Stomach smooth muscle (tissue), 2 donors: ENCODE measurements around the gene TDRD10.

Experiments
- H3K27ac ChIP-seq: one replicate; pipeline ENCODE4 v1.7.0; 2013; ENCODE audit warnings: mild to moderate bottlenecking, low read length, inconsistent platforms
- H3K27me3 ChIP-seq, 2 donors: one replicate each; pipeline ENCODE4 v1.7.0; 2013; ENCODE audit warnings: low read length in 2 of 2; ENCODE audit not compliant: insufficient read depth in 2 of 2, control insufficient read depth in 1 of 2
- H3K36me3 ChIP-seq, 2 donors: one replicate each; pipeline ENCODE4 v1.7.0; 2013; ENCODE audit warnings: low read length in 2 of 2; ENCODE audit not compliant: control insufficient read depth in 2 of 2, insufficient read depth in 2 of 2
- H3K4me1 ChIP-seq: one replicate; pipeline ENCODE4 v1.7.0; 2013; ENCODE audit warnings: low read length; ENCODE audit not compliant: control insufficient read depth, insufficient read depth
- H3K4me3 ChIP-seq, 2 donors: one replicate each; pipeline ENCODE4 v1.7.0; 2013; ENCODE audit warnings: low read length in 2 of 2
- H3K9ac ChIP-seq, 2 donors: one replicate each; pipeline ENCODE4 v1.7.0; 2013; ENCODE audit warnings: low read length in 2 of 2, mild to moderate bottlenecking in 1 of 2
- H3K9me3 ChIP-seq, 2 donors: one replicate each; pipeline ENCODE4 v1.7.0; 2013; ENCODE audit warnings: low read length in 2 of 2; ENCODE audit not compliant: control insufficient read depth in 2 of 2
- donor health status: healthy.
- donor health status: Pancreatic carcinoma.

Gene TDRD10

DNA sequence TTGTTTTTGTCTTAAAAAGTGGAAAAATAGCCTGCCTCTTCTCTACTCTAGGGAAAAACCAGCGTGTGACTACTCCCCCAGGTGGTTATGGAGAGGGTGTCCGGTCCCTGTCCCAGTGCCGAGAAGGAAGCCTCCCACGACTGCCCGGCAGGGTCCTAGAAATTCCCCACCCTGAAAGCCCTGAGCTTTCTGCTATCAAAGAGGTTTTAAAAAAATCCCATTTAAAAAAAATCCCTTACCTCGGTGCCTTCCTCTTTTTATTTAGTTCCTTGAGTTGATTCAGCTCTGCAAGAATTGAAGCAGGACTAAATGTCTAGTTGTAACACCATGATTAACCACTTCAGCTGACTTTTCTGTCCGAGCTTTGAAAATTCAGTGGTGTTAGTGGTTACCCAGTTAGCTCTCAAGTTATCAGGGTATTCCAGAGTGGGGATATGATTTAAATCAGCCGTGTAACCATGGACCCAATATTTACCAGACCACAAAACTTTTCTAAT, 35.0 kb upstream of the TDRD10 start:
- H3K27ac ChIP-seq = no peak overlapping the region
- H3K9ac ChIP-seq = no peak overlapping the region
- peaks cover 0 to 24% of the 10 kb centered on the region in 2 donors for H3K36me3 ChIP-seq
- H3K27me3 ChIP-seq = no peaks in the 10 kb centered on the region
- H3K9me3 ChIP-seq = no peaks in the 10 kb centered on the region
- peaks cover 20% of the 10 kb centered on the region for H3K4me1 ChIP-seq
- H3K4me3 ChIP-seq = no peak overlapping the region

DNA sequence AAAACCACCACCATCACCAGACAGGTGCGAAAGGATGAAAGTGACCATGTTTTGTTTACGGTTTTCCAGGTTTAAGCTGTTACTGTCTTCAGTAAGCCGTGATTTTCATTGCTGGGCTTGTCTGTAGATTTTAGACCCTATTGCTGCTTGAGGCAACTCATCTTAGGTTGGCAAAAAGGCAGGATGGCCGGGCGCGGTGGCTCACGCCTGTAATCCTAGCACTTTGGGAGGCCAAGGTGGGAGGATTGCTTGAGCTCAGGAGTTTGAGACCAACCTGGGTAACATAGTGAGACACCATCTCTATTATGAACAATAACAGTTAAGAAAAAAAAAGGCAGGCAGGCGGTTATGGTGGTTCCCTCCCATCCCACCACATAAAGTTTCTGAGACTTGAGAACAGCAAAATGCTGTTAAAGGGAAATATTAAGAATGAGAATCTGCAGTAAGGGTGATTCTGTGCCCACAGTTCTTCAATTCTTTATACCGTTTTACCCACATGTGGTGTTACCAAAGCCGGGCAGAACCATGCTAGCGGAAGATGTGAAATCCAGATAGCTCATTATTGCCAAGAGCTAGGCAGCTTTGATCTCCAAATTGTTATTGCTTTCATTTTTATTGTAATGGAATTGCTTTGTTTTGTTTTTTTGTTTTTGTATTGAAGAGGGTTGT, 34.5 kb upstream of the TDRD10 start:
- H3K27me3 ChIP-seq = no peaks in the 10 kb centered on the region
- no peak overlapping the region for H3K9ac ChIP-seq
- no peak overlapping the region for H3K4me3 ChIP-seq
- H3K27ac ChIP-seq = no peak overlapping the region
- H3K9me3 ChIP-seq = no peaks in the 10 kb centered on the region
- peaks cover 0 to 24% of the 10 kb centered on the region in 2 donors for H3K36me3 ChIP-seq
- H3K4me1 ChIP-seq = peaks cover 20% of the 10 kb centered on the region

DNA sequence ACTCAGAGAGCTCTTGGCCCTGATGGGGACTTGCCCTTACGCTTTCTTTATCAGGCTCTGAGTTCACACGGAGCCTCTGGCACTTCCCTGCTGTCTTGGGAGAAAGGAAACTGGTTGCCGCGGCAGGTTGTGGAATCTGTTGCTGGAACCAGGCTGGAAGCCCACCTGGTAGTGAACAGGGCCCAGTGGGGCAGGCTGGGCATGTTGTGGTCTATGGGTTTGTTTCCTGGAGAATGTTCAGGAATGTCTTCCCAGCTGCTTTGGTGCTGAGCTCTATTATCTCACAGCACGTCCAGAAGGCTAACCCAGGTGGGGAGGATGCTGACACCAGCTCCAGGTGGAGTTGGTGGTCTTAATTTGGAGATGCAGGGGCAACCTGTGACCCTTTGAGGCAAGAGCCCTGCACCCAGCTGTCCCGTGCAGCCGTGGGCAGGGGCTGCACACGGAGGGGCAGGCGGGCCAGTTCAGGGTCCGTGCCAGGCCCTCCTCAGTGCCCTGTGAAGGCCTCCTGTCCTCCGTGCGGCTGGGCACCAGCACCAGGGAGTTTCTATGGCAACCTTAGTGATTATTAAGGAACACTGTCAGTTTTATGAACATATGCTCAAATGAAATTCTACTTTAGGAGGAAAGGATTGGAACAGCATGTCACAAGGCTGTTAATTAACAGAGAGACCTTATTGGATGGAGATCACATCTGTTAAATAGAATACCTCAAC, 33.3 kb upstream of the TDRD10 start:
- no peak overlapping the region for H3K27ac ChIP-seq
- H3K4me1 ChIP-seq = peaks cover 13% of the 10 kb centered on the region
- peaks cover 0 to 20% of the 10 kb centered on the region in 2 donors for H3K36me3 ChIP-seq
- no peaks in the 10 kb centered on the region for H3K9me3 ChIP-seq
- no peaks in the 10 kb centered on the region for H3K27me3 ChIP-seq
- H3K9ac ChIP-seq = peak overlapping the region in 1 of 2 donors; percentile 13
- H3K4me3 ChIP-seq = no peak overlapping the region

DNA sequence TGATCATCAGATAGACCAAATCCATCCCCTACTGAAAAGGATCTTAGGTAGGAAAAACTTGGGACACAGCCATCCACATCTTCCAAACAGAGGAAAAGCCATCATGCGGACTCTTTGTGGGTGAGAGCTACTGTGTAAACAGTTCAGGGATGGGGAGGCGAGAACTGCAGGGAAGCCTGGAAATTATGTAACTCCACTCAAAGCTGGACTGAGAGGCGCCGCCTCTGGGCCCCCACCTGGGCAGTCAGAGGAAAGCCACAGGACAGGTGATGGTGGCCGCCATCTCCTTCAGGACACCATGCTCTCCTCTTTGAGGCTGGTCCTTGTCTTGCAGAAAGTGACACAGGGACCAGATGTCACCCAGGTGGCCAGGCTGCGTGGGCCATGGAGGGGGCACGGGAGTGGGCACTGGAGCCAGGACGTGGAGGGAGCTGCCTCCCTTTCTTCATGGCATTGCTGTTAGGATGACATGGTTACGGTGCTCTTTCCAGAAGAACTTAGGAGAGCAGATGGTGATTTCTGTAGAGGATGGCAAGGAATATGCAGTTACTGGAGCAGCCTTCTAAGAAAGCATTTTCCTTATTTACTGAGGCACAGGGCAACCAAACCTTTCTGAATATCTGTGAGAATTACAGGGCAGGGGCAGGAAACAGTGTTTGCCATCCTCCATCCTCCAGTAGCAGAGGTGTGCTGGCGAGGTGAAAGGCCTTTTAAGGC, 32.0 kb upstream of the TDRD10 start:
- H3K36me3 ChIP-seq = peaks cover 0 to 20% of the 10 kb centered on the region in 2 donors
- H3K27me3 ChIP-seq = no peaks in the 10 kb centered on the region
- no peak overlapping the region for H3K27ac ChIP-seq
- no peak overlapping the region for H3K9ac ChIP-seq
- no peak overlapping the region for H3K4me3 ChIP-seq
- H3K9me3 ChIP-seq = no peaks in the 10 kb centered on the region
- peaks cover 11% of the 10 kb centered on the region for H3K4me1 ChIP-seq

DNA sequence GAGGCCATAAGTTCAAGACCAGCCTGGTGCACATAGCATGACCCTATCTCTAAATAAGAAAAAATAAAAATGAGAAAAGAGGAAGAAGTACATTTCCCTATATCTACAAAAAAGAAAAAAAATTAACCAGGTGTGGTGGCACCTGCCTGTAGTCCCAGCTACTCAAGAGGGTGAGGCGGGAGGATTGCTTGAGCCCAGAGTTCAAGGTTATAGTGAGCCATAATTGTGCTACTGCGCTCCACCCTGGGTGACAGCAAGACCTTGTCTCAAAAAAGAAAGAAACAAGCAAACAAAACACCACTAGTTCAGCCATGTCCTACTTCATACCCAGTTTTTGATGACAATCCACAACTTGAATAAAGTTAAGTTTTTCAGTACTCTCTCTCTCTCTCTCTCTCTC, 30.7 kb upstream of the TDRD10 start:
- Histone ChIP-seq H3K27ac (no peak overlapping the region), H3K9ac (no peak overlapping the region), H3K9me3 (no peaks in the 10 kb centered on the region), H3K36me3 (peaks cover 0 to 9% of the 10 kb centered on the region in 2 donors), H3K27me3 (no peaks in the 10 kb centered on the region), H3K4me1 (peaks cover 11% of the 10 kb centered on the region), H3K4me3 (no peak overlapping the region)

DNA sequence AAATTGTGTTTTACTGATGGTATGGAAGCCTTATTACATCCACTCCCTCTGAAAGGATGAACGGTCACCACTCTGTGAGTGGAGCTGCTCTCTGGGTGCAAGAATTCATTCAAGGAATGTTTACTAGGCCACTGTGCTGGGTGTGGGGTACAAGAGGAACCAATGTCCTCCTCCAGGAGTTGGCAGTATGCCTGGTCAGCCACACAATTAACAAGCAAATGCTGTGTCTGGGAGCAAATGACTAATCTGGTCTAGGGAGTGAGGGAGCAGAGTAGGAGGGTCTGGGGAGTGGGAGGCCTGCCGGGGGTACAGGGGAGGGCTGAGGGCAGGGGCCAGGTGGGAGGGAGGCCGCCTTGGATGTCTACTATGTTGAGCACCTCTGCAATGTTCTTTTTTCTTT, 27.2 kb upstream of the TDRD10 start:
- Histone ChIP-seq H3K9me3 (no peaks in the 10 kb centered on the region), H3K4me3 (no peak overlapping the region), H3K36me3 (peaks cover 0 to 3% of the 10 kb centered on the region in 2 donors), H3K4me1 (no peaks in the 10 kb centered on the region), H3K9ac (no peak overlapping the region), H3K27ac (no peak overlapping the region), H3K27me3 (no peaks in the 10 kb centered on the region)

DNA sequence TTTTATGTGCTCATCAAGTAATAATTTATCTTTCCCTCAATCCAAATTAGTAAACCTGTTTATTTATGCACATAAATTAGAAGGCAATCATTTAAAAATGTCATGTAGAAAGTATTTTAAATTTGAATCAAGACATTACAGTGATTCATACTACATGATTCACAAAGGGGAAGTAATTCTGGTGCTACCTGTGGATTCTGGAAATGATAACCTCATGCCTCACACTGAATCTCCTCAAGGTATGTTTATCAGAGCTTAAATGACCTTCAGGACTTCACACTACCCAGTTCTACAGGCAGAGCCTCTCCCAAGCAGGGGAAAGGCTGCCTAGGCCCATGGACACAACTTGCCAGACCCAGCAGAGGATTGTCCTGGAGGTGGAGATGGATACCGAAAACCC, 25.2 kb upstream of the TDRD10 start:
- H3K36me3 ChIP-seq = no peaks in the 10 kb centered on the region
- no peaks in the 10 kb centered on the region for H3K27me3 ChIP-seq
- H3K4me3 ChIP-seq = no peak overlapping the region
- H3K9me3 ChIP-seq = no peaks in the 10 kb centered on the region
- no peak overlapping the region for H3K9ac ChIP-seq
- H3K27ac ChIP-seq = no peak overlapping the region
- H3K4me1 ChIP-seq = peaks cover 4% of the 10 kb centered on the region

DNA sequence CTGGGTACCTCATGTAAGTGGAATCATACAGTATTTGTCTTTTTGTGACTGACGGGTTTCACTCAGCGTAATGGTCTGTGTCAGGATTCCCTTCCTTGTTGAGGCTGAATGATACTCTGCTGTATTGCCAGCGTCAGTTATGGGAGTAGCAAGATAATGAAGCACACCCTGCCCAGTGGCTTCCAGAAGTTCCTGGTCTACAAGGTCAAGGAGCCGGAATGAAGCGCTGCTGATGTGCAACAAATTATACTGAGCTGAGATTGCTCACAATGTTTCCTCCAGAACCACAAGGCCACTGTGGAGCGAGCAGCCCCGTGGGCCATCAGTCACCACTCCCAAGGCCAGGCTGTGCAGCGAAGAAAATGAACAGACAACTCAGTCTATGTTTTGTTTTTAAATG, 24.0 kb upstream of the TDRD10 start:
- peaks cover 4% of the 10 kb centered on the region for H3K4me1 ChIP-seq
- no peak overlapping the region for H3K9ac ChIP-seq

DNA sequence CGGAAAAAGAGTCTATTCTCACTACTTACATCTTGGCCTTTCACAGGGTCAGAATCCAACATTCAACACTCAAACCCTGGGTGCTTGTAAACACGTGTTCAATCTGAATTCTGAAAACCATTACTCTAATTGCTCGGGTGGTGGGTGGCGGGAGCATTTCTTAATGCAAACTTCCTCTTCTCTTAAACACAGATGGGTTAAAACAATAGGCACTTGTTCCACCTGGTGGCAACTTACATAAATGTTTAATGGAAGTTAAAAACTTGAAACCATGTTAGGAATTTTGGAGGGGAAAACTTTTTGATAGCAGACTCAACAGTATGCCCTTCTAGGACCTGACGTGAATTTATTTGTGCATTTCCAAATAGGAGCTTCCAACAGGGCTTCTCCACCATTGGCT, 23.4 kb upstream of the TDRD10 start:
- H3K27ac ChIP-seq = no peak overlapping the region
- H3K9ac ChIP-seq = no peak overlapping the region
- H3K4me3 ChIP-seq = no peak overlapping the region
- no peaks in the 10 kb centered on the region for H3K9me3 ChIP-seq
- H3K27me3 ChIP-seq = no peaks in the 10 kb centered on the region
- H3K36me3 ChIP-seq = no peaks in the 10 kb centered on the region
- H3K4me1 ChIP-seq = peaks cover 4% of the 10 kb centered on the region

More for the DNA sequence above, 24.0 kb upstream of the TDRD10 start:
- no peak overlapping the region for H3K4me3 ChIP-seq
- no peaks in the 10 kb centered on the region for H3K27me3 ChIP-seq
- H3K9me3 ChIP-seq = no peaks in the 10 kb centered on the region
- H3K36me3 ChIP-seq = no peaks in the 10 kb centered on the region
- H3K27ac ChIP-seq = no peak overlapping the region

DNA sequence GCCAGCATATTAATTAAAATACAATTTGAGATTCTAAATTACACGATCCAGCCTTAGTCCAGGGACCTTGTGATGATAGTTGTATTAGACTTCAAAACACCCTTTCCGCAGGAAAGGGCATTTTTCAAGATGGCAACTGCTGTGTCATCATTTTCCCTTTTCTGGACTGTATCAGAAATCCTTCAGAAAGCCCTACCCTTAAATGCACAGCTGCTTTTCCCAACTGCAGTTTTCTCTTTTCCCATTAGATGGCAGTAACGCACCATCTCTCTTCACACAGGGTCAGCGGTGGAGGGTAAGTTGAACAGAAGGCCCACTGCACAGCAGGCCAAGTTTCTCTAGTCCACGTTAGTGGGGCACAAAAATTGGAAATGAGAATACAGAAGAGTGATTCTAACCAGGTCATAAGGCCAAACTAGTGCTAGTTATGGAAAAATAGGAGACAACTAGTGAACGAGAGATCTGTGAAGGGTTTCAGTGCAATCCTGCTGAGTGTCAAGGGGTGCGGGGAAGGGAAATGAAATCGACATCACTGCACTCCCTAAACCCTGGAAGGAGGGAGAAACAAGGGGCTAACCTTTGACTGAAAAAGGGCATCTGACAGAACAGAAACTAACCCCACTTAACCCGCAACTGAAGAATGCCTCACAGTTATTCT, 22.1 kb upstream of the TDRD10 start:
- Histone ChIP-seq H3K4me3 (no peak overlapping the region), H3K36me3 (no peaks in the 10 kb centered on the region), H3K9me3 (no peaks in the 10 kb centered on the region), H3K27me3 (no peaks in the 10 kb centered on the region), H3K9ac (peak overlapping the region in 1 of 2 donors; percentile 58), H3K27ac (no peak overlapping the region), H3K4me1 (peaks cover 4% of the 10 kb centered on the region)
